GM23248 (cell line): Measurements from ENCODE around the gene SPPL3.

Experiments used
- EZH2 ChIP-seq: fragments of 200-600 bp; sonication (generic); IDR thresholded peaks from 2 replicates; pipeline ENCODE4 v1.6.1; 2018; ENCODE audit warnings: antibody characterized with exemption, mild to moderate bottlenecking; ENCODE audit not compliant: insufficient read depth, poor library complexity, severe bottlenecking
- EZH2phosphoT487 ChIP-seq: fragments of 200-600 bp; sonication (generic); IDR thresholded peaks from 2 replicates; pipeline ENCODE4 v1.6.1; 2018; ENCODE audit warnings: antibody characterized with exemption, moderate library complexity, mild to moderate bottlenecking, low read depth; ENCODE audit not compliant: insufficient read depth

GRCh38 chr12:120771097-120771496 lies 133.1 kb downstream of the SPPL3 start:
- TF ChIP-seq EZH2phosphoT487, result no peak
- no peak for TF ChIP-seq EZH2
